Keratinocyte (primary cell): Measurements from ENCODE around the gene GATAD2B.
"Not testable (repeated sequence)": the region's sequence is repeated elsewhere in the genome, so short reads cannot be mapped to it uniquely, and the experiment has no call there.

Experiments used
- EZH2 ChIP-seq: IDR thresholded peaks from one replicate; pipeline ENCODE4 v1.6.1; 2012; ENCODE audit warnings: inconsistent platforms, mild to moderate bottlenecking, low read length, moderate library complexity
- TF ChIP-seq, protein P1 (sequence below), 3 experiments: IDR thresholded peaks in 1 of 3; conservative IDR thresholded peaks in 1 of 3; optimal IDR thresholded peaks in 1 of 3; 2 replicates in 2 of 3; 3 replicates in 1 of 3; pipeline versions ENCODE3 to v1.5.1; 2011; ENCODE audit warnings: low read length in 3 of 3, mild to moderate bottlenecking in 3 of 3, moderate library complexity in 2 of 3, control low read depth in 1 of 3, inconsistent platforms in 1 of 3; ENCODE audit not compliant: insufficient read depth in 2 of 3; ENCODE audit errors: extremely low read depth in 1 of 3

GRCh38 chr1:153905908-153906307, 16.9 kb downstream of the GATAD2B start:
- TF ChIP-seq, protein P1, sequence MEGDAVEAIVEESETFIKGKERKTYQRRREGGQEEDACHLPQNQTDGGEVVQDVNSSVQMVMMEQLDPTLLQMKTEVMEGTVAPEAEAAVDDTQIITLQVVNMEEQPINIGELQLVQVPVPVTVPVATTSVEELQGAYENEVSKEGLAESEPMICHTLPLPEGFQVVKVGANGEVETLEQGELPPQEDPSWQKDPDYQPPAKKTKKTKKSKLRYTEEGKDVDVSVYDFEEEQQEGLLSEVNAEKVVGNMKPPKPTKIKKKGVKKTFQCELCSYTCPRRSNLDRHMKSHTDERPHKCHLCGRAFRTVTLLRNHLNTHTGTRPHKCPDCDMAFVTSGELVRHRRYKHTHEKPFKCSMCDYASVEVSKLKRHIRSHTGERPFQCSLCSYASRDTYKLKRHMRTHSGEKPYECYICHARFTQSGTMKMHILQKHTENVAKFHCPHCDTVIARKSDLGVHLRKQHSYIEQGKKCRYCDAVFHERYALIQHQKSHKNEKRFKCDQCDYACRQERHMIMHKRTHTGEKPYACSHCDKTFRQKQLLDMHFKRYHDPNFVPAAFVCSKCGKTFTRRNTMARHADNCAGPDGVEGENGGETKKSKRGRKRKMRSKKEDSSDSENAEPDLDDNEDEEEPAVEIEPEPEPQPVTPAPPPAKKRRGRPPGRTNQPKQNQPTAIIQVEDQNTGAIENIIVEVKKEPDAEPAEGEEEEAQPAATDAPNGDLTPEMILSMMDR (optimal IDR thresholded peaks at IDR 0.05 in 1 of 3, IDR thresholded peaks at IDR 0.05 in 1 of 3, conservative IDR thresholded peaks at IDR 0.05 in 1 of 3; ENCODE audit: extremely low read depth in 1 of 3, insufficient read depth in 2 of 3, low read length in 3 of 3) = not testable (repeated sequence)
- TF ChIP-seq EZH2 = not testable (repeated sequence)
